Epithelial cell of proximal tubule (primary cell): ENCODE measurements around the gene MBD3L2B. TPM values are rescaled to one million over a fixed set of nuclear protein-coding genes. Genes with fewer than 3 reads are reported as not detected.
"Not testable (repeated sequence)": the region's sequence is repeated elsewhere in the genome, so short reads cannot be mapped to it uniquely, and the experiment has no call there.

Experiments
- DNase-seq: peaks from one replicate; pipeline ENCODE4 v3.0.0-alpha.2; 2011; ENCODE audit warnings: low read depth
- H3K4me3 ChIP-seq: 2 replicates; pipeline ENCODE4 v1.5.1; 2011; ENCODE audit warnings: low read depth, mild to moderate bottlenecking, low read length
- CTCF ChIP-seq: conservative IDR thresholded peaks from 2 replicates; pipeline ENCODE4 v1.5.1; 2012; ENCODE audit warnings: low read depth, mild to moderate bottlenecking, low read length
- total RNA-seq: library from RNA; depleted of rRNA; stranded (reverse); fragments of >200 nt; gene quantifications from 2 replicates; pipeline ENCODE4 v1.2.3, GENCODE V29; 2015

MBD3L2B gene
- total RNA-seq, 1 donor from 2014 or later = not detected

GRCh38 chr19:7063339-7063738, 42.1 kb upstream of the MBD3L2B start:
- DNase-seq = no peak
- no peak overlapping the region for H3K4me3 ChIP-seq
- no peak for TF ChIP-seq CTCF

- not testable (repeated sequence) for DNase-seq, H3K4me3 ChIP-seq
These were observed 38.7 kb upstream of the MBD3L2B start for GRCh38 chr19:7059977-7060376.

- H3K4me3 ChIP-seq, DNase-seq: not testable (repeated sequence)
These were observed 37.3 kb upstream of the MBD3L2B start, which contains the start of gene MBD3L3 for GRCh38 chr19:7058576-7058975. TSS of gene MBD3L3 (minus strand) at chr19:7058676. CDS start at chr19:7058605, 71 bp downstream.

GRCh38 chr19:7056371-7056770, 35.1 kb upstream of the MBD3L2B start:
- DNase-seq, H3K4me3 ChIP-seq: not testable (repeated sequence)

GRCh38 chr19:7055679-7056078, 34.4 kb upstream of the MBD3L2B start:
- H3K4me3 ChIP-seq, DNase-seq: not testable (repeated sequence)

GRCh38 chr19:7054635-7055368, 33.6 kb upstream of the MBD3L2B start:
- DNase-seq, H3K4me3 ChIP-seq: not testable (repeated sequence)

- not testable (repeated sequence) for H3K4me3 ChIP-seq, DNase-seq
These were observed 31.7 kb upstream of the MBD3L2B start for GRCh38 chr19:7052896-7053295.

- H3K4me3 ChIP-seq, DNase-seq: not testable (repeated sequence)
These were observed 30.2 kb upstream of the MBD3L2B start for GRCh38 chr19:7051421-7051820.

GRCh38 chr19:7049021-7049420, 27.8 kb upstream of the MBD3L2B start, which contains the start of gene MBD3L2:
TSS of gene MBD3L2 (plus strand) at chr19:7049321. CDS start at chr19:7049374, 53 bp downstream.
- not testable (repeated sequence) for DNase-seq, H3K4me3 ChIP-seq

GRCh38 chr19:7041563-7041962, 20.3 kb upstream of the MBD3L2B start:
- not testable (repeated sequence) for H3K4me3 ChIP-seq, DNase-seq

GRCh38 chr19:7040079-7040478, 18.8 kb upstream of the MBD3L2B start, which contains the start of gene MBD3L4:
TSS of gene MBD3L4 (minus strand) at chr19:7040179. CDS start at chr19:7040144, 35 bp downstream.
- not testable (repeated sequence) for H3K4me3 ChIP-seq, DNase-seq

GRCh38 chr19:7030278-7030677, 9.0 kb upstream of the MBD3L2B start, which contains the start of gene MBD3L5:
TSS of gene MBD3L5 (plus strand) at chr19:7030578. CDS start at chr19:7030612, 34 bp downstream.
- DNase-seq = not testable (repeated sequence)

GRCh38 chr19:7028790-7029189, 7.6 kb upstream of the MBD3L2B start:
- not testable (repeated sequence) for H3K4me3 ChIP-seq, DNase-seq

More at GRCh38 chr19:7030278-7030677, 9.0 kb upstream of the MBD3L2B start, which contains the start of gene MBD3L5:
- H3K4me3 ChIP-seq = not testable (repeated sequence)

- no peak for DNase-seq
- no peak for TF ChIP-seq CTCF
- H3K4me3 ChIP-seq = no peak overlapping the region
These were observed 2.4 kb downstream of the MBD3L2B start for GRCh38 chr19:7018828-7019227.
